HG02678 (cell line): ENCODE data around the gene VN1R4.
"Not testable (repeated sequence)": the region's sequence is repeated elsewhere in the genome, so short reads cannot be mapped to it uniquely, and the experiment has no call there.

Experiments used
- ATAC-seq: cut with Tn5 transposase; IDR thresholded peaks from one replicate; pipeline ENCODE4 v1.9.1; 2021; ENCODE audit warnings: mild to moderate bottlenecking, moderate library complexity; ENCODE audit not compliant: unreplicated experiment

VN1R4 gene

GRCh38 chr19:53267623-53268022 lies at the start of gene VN1R4:
VN1R4 (minus strand) TSS chr19:53267723; CDS start chr19:53267665, 58 bp downstream.
- ATAC-seq, result not testable (repeated sequence)

GRCh38 chr19:53311897-53312296 lies 44.4 kb upstream of the VN1R4 start:
- no peak for ATAC-seq

GRCh38 chr19:53311044-53311443 lies 43.5 kb upstream of the VN1R4 start:
- no peak for ATAC-seq

- no peak for ATAC-seq
These were observed 40.9 kb upstream of the VN1R4 start for GRCh38 chr19:53308339-53308811.

- ATAC-seq, result not testable (repeated sequence)
These were observed 33.8 kb upstream of the VN1R4 start for GRCh38 chr19:53301341-53301740.

- no peak for ATAC-seq
These were observed 27.4 kb upstream of the VN1R4 start for GRCh38 chr19:53294786-53295441.

GRCh38 chr19:53290758-53291549 lies 23.4 kb upstream of the VN1R4 start:
- no peak for ATAC-seq

GRCh38 chr19:53285087-53285486 lies 17.6 kb upstream of the VN1R4 start:
- ATAC-seq, result no peak

- not testable (repeated sequence) for ATAC-seq
These were observed 14.4 kb upstream of the VN1R4 start for GRCh38 chr19:53281947-53282346.

GRCh38 chr19:53275480-53275879 lies 8.0 kb upstream of the VN1R4 start:
- ATAC-seq, result no peak

- no peak for ATAC-seq
These were observed 4.5 kb upstream of the VN1R4 start for GRCh38 chr19:53272044-53272443.

GRCh38 chr19:53269861-53270260 lies 2.3 kb upstream of the VN1R4 start:
- ATAC-seq, result not testable (repeated sequence)

- ATAC-seq, result not testable (repeated sequence)
These were observed 9.7 kb downstream of the VN1R4 start, which contains the start of gene VN1R2 for GRCh38 chr19:53257715-53258342. VN1R2 (plus strand) TSS chr19:53258292; CDS start chr19:53258376, 84 bp downstream.

- no peak for ATAC-seq
These were observed 12.8 kb downstream of the VN1R4 start, which contains the start of gene ZNF677 for GRCh38 chr19:53254411-53255341. ZNF677 (minus strand) TSS chr19:53254873; CDS start chr19:53251550, 3,323 bp downstream.

- ATAC-seq, result no peak
These were observed 21.0 kb downstream of the VN1R4 start for GRCh38 chr19:53246498-53246897.

GRCh38 chr19:53237114-53237777 lies 30.3 kb downstream of the VN1R4 start:
- ATAC-seq, result no peak

- no peak for ATAC-seq
These were observed 42.9 kb downstream of the VN1R4 start for GRCh38 chr19:53224606-53225005.

GRCh38 chr19:53222716-53223115 lies 44.8 kb downstream of the VN1R4 start:
- ATAC-seq, result not testable (repeated sequence)
